SK-N-MC (cell line): ENCODE measurements around the gene PFN4.
"Not testable (repeated sequence)": the region's sequence is repeated elsewhere in the genome, so short reads cannot be mapped to it uniquely, and the experiment has no call there.

Experiments
- DNase-seq: peaks from one replicate; pipeline ENCODE4 v3.0.0-alpha.2; 2011; ENCODE audit warnings: low read depth, low spot score
- H3K27ac ChIP-seq: fragments of 200-600 bp; sonication (generic); 2 replicates; pipeline ENCODE4 v1.5.1; 2016; ENCODE audit warnings: mixed run types
- H3K36me3 ChIP-seq: fragments of 200-600 bp; sonication (generic); 2 replicates; pipeline ENCODE4 v1.6.1; 2017; ENCODE audit warnings: antibody characterized with exemption, low read length, mixed read lengths; ENCODE audit not compliant: insufficient read depth
- H3K4me3 ChIP-seq: fragments of 200-600 bp; sonication (generic); 2 replicates; pipeline ENCODE4 v1.5.1; 2016
- H3K9ac ChIP-seq: fragments of 200-600 bp; sonication (generic); 2 replicates; pipeline ENCODE4 v1.8.0; 2017; ENCODE audit warnings: mixed run types, mixed read lengths; ENCODE audit not compliant: insufficient read length
- H3K9me3 ChIP-seq: fragments of 200-600 bp; sonication (generic); 2 replicates; pipeline ENCODE4 v1.6.1; 2017; ENCODE audit warnings: low read depth, mild to moderate bottlenecking, antibody characterized with exemption, low read length, moderate library complexity, mixed read lengths
- EZH2 ChIP-seq: fragments of 200-600 bp; sonication (generic); IDR thresholded peaks from one replicate; pipeline ENCODE4 v1.6.1; 2017; ENCODE audit warnings: antibody characterized with exemption
- FOXP2 ChIP-seq: optimal IDR thresholded peaks from 2 replicates; pipeline ENCODE3; 2011; ENCODE audit warnings: mild to moderate bottlenecking, moderate library complexity; ENCODE audit not compliant: insufficient read depth; ENCODE audit errors: extremely low read length, control extremely low read depth
- POLR2AphosphoS5 ChIP-seq: IDR thresholded peaks from 2 replicates; pipeline ENCODE4 v1.6.1; 2012; ENCODE audit warnings: mild to moderate bottlenecking, low read depth, low read length, borderline replicate concordance

The PFN4 gene

GRCh38 chr2:24158131-24158530, 35.0 kb upstream of the PFN4 start:
- Histone ChIP-seq H3K9me3 (no peaks in the 10 kb centered on the region), H3K27ac (no peak overlapping the region), H3K9ac (no peak overlapping the region), H3K36me3 (no peaks in the 10 kb centered on the region), H3K4me3 (no peak overlapping the region)
- no peak for DNase-seq
- TF ChIP-seq POLR2AphosphoS5 (no peak), EZH2 (no peak), FOXP2 (no peak)

DNA sequence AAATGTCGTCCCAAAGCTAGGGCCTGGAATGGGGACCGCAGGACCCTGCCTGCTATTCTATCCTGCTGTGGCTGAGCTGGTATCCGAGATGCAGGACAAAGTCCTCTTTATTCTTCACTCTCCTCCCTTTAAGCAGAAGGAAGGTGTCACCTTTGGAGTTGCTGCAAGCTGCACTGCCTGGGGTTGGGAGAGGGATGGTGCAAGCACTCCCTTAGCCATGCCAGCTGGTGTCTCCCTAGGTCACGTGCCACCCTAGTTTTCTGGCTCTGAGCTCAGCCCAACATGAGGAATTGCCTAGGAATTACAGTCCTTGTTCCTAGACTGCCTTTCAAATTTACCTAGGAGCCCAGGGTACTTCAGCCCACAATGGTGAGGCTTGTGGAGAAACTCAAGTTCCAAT, 30.3 kb upstream of the PFN4 start:
- no peaks in the 10 kb centered on the region for H3K36me3 ChIP-seq
- DNase-seq: no peak
- no peaks in the 10 kb centered on the region for H3K9me3 ChIP-seq
- no peak overlapping the region for H3K4me3 ChIP-seq
- no peak overlapping the region for H3K27ac ChIP-seq
- H3K9ac ChIP-seq: no peak overlapping the region
- no peak for TF ChIP-seq POLR2AphosphoS5
- TF ChIP-seq FOXP2: no peak
- no peak for TF ChIP-seq EZH2

GRCh38 chr2:24152413-24153197, 29.5 kb upstream of the PFN4 start:
- H3K9me3 ChIP-seq: peaks cover 6% of the 10 kb centered on the region; the same call in 1 of the 2 replicates
- no peak overlapping the region for H3K9ac ChIP-seq
- TF ChIP-seq EZH2 (no peak), FOXP2 (no peak), POLR2AphosphoS5 (no peak)
- DNase-seq: no peak
- no peak overlapping the region for H3K27ac ChIP-seq
- no peak overlapping the region for H3K4me3 ChIP-seq
- no peaks in the 10 kb centered on the region for H3K36me3 ChIP-seq

DNA sequence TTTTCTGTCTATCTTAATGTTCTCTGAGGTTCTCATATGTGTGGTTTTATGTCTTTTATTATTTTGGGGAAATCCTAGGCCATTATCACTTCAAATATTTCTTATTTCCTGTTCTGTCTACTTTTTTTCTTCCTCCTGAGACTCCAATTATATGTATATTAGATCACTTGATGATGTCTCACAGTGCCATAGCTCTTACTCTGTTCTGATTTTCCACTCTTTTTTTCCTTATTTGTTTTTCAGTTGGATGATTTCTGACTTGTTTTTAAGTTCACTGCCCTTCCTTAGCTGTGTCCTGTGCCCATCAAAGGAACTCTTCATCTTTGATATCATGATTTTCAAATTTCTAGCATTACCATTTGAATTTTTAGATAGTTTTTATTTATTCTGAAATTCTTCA, 24.2 kb upstream of the PFN4 start:
- no peak for DNase-seq

GRCh38 chr2:24140305-24140704, 17.2 kb upstream of the PFN4 start:
- not testable (repeated sequence) for H3K27ac ChIP-seq, H3K9me3 ChIP-seq, H3K4me3 ChIP-seq, H3K36me3 ChIP-seq, DNase-seq, H3K9ac ChIP-seq

More for the DNA sequence above, 24.2 kb upstream of the PFN4 start:
- Histone ChIP-seq H3K36me3 (no peaks in the 10 kb centered on the region), H3K9ac (no peak overlapping the region), H3K9me3 (peaks cover 11% of the 10 kb centered on the region; the same call in 1 of the 2 replicates), H3K27ac (peak overlapping the region; percentile 22; the same call in 1 of the 2 replicates), H3K4me3 (no peak overlapping the region)
- TF ChIP-seq POLR2AphosphoS5: no peak
- no peak for TF ChIP-seq FOXP2
- TF ChIP-seq EZH2: no peak

DNA sequence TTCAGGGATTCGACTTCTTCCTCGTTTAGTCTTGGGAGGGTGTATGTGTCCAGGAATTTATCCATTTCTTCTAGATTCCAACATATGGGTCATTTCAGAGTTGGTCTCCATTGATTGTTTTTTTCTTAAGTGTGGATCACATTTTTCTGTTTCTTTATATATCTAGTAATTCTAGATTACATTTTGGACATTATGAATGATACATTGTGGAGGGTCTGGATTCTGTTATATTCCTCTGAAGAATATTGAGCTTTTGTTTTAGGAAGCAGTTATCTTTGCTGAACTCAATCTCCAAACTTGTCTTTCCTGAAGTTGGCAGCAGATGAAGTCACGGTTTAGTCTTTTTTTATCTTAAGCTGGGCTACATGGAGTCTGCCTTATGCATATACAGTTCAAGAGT, 9.4 kb upstream of the PFN4 start:
- Histone ChIP-seq H3K9ac (no peak overlapping the region), H3K4me3 (no peak overlapping the region), H3K36me3 (no peaks in the 10 kb centered on the region), H3K27ac (no peak overlapping the region), H3K9me3 (no peaks in the 10 kb centered on the region)
- no peak for DNase-seq
- no peak for TF ChIP-seq FOXP2
- TF ChIP-seq EZH2: no peak
- no peak for TF ChIP-seq POLR2AphosphoS5

DNA sequence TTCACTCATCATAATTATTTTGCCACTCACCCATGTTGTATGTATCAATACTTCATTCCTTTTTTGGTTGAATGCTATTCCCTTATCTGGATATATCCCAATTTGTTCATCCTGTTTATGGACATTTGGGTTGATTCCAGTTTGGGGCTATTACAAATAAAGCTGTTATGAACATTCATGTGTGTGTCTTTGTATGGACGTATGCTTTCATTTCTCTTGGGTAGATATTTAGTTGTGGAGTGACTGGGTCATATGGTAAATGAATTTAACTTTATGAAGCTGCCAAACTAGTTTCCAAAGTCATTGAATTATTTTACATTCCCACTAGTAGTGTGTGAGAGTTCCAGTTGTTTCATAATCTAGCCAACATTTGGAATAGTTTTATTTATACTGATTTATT, 2.8 kb upstream of the PFN4 start:
- H3K27ac ChIP-seq: no peak overlapping the region
- H3K36me3 ChIP-seq: no peaks in the 10 kb centered on the region
- no peak overlapping the region for H3K4me3 ChIP-seq
- H3K9ac ChIP-seq: no peak overlapping the region
- TF ChIP-seq EZH2: no peak
- TF ChIP-seq POLR2AphosphoS5: no peak
- TF ChIP-seq FOXP2: no peak
- no peak for DNase-seq
- H3K9me3 ChIP-seq: no peaks in the 10 kb centered on the region

DNA sequence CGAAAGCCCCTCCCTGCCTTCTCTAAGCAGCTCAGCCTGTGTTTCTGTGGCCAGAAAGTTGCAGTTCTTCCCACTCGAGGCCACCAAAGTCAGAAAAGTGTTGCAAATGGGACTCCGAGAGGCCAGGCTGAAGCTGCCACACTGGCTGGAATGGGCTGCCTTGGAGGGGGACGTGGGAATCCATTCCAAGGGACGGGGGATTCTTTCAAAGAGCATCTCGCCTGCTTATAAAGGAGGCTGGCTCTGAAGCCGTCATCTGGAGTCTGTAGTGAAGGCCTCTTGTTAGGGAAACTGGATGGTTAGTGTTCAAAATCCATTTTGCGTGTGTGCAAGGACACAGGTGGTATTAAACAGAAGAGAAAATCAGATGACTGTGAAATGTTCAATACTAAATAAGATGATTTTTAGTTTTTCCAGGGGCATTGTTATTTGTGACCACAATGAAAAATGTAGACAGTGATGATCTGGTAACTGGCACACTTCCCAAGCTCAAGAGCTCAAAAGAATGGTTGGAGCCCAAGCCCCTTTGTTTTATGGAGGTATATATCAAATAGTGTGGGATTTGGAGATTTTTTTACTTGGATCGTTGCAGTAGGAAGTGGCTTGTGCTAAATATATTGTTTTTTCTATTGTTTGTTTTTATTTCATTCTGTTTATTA, 917 bp upstream of the PFN4 start:
- TF ChIP-seq POLR2AphosphoS5 (no peak), EZH2 (no peak), FOXP2 (no peak)
- Histone ChIP-seq H3K9me3 (no peaks in the 10 kb centered on the region), H3K27ac (peak overlapping the region; percentile 17; the same call in 1 of the 2 replicates), H3K36me3 (no peaks in the 10 kb centered on the region), H3K4me3 (peak overlapping the region; percentile 80), H3K9ac (peak overlapping the region; percentile 79)
- DNase-seq: no peak

- peak overlapping the region; percentile 79 for H3K9ac ChIP-seq
- no peaks in the 10 kb centered on the region for H3K36me3 ChIP-seq
- H3K9me3 ChIP-seq: no peaks in the 10 kb centered on the region
- TF ChIP-seq EZH2 (no peak), FOXP2 (no peak)
- H3K27ac ChIP-seq: no peak overlapping the region
- no peak for DNase-seq
- peak overlapping the region; percentile 80 for H3K4me3 ChIP-seq
These were observed 554 bp downstream of the PFN4 start for GRCh38 chr2:24122366-24123194.
